Sciatic nerve (tissue), 2 donors: ENCODE data around the gene CEACAM8. TPM values are rescaled to one million over a fixed set of nuclear protein-coding genes. Genes with fewer than 3 reads are reported as not detected.
A peak's percentile ranks its signal among the peaks of the same experiment; 100 is the strongest.
"Not testable (repeated sequence)": the region's sequence is repeated elsewhere in the genome, so short reads cannot be mapped to it uniquely, and the experiment has no call there.

Experiments used
- ATAC-seq: fragments of 200-7000 bp; cut with Tn5 transposase; one replicate; pipeline ENCODE4 v1.9.1; 2020; ENCODE audit warnings: mild to moderate bottlenecking, moderate library complexity
- DNase-seq: peaks from one replicate; pipeline ENCODE4 v3.0.0-alpha.2; 2020; ENCODE audit warnings: low spot score
- intact Hi-C: fragments of 100-400 bp; cut with DNase I; formaldehyde crosslinking; loops from one replicate; pipeline ENCODE4 v1.14.2; 2022
- total RNA-seq: library from RNA; stranded (reverse); fragmentation: NEBNext Ultra II Directional; extraction: Animal tissue kit (Norgen Biotek cat#: 25700); gene quantifications from one replicate; pipeline ENCODE4 v1.2.1, GENCODE V29; 2021
- donor health status: DM: no; HTN: no; CAD: no.
- donor health status: DM: no; HTN: no; CAD: no.

CEACAM8 gene
- total RNA-seq, 1 donor from 2014 or later: 1.3 TPM

GRCh38 chr19:42550521-42550920 lies 44.2 kb downstream of the CEACAM8 start:
- intact Hi-C loops: not testable (repeated sequence)

GRCh38 chr19:42549067-42549466 lies 45.7 kb downstream of the CEACAM8 start:
- intact Hi-C loops, ATAC-seq: not testable (repeated sequence)
- peak; percentile 6 for DNase-seq

More at GRCh38 chr19:42550521-42550920, 44.2 kb downstream of the CEACAM8 start:
- not testable (repeated sequence) for DNase-seq, ATAC-seq

GRCh38 chr19:42548552-42548951 lies 46.2 kb downstream of the CEACAM8 start:
- no peak for ATAC-seq
- DNase-seq: no peak
- intact Hi-C loops: no loop called here

GRCh38 chr19:42547929-42548328 lies 46.8 kb downstream of the CEACAM8 start:
- ATAC-seq: no peak
- DNase-seq: peak; percentile 14
- intact Hi-C loops: no loop called here

- DNase-seq (peak; percentile 31), ATAC-seq (no peak)
- intact Hi-C loops: no loop called here
Observed at GRCh38 chr19:42546831-42547500, 47.8 kb downstream of the CEACAM8 start.

GRCh38 chr19:42544146-42544545 lies 50.6 kb downstream of the CEACAM8 start:
- intact Hi-C loops: no loop called here
- no peak for ATAC-seq

GRCh38 chr19:42542791-42543190 lies 51.9 kb downstream of the CEACAM8 start:
- no peak for ATAC-seq
- no peak for DNase-seq
- intact Hi-C loops: no loop called here

More at GRCh38 chr19:42544146-42544545, 50.6 kb downstream of the CEACAM8 start:
- DNase-seq: no peak

- DNase-seq: no peak
- ATAC-seq: no peak
- intact Hi-C loops: no loop called here
Observed at GRCh38 chr19:42540071-42540553, 54.6 kb downstream of the CEACAM8 start.

GRCh38 chr19:42538841-42539709 lies 55.6 kb downstream of the CEACAM8 start:
- no peak for DNase-seq

GRCh38 chr19:42535276-42535675 lies 59.4 kb downstream of the CEACAM8 start:
- ATAC-seq, intact Hi-C loops, DNase-seq: not testable (repeated sequence)

More at GRCh38 chr19:42538841-42539709, 55.6 kb downstream of the CEACAM8 start:
- intact Hi-C loops: no loop called here
- no peak for ATAC-seq

GRCh38 chr19:42534391-42534790 lies 60.3 kb downstream of the CEACAM8 start:
- ATAC-seq (no peak), DNase-seq (no peak)
- intact Hi-C loops: no loop called here

GRCh38 chr19:42532891-42533290 lies 61.8 kb downstream of the CEACAM8 start:
- DNase-seq: no peak
- intact Hi-C loops: no loop called here
- no peak for ATAC-seq

GRCh38 chr19:42531313-42531712 lies 63.4 kb downstream of the CEACAM8 start:
- intact Hi-C loops: no loop called here
- ATAC-seq (no peak), DNase-seq (no peak)

Other genes starting within 250 kb of the CEACAM8 start
- gene CNFN, start 204.6 kb downstream of the CEACAM8 start, total RNA-seq: 0.76 TPM
- 34.0 TPM for gene LIPE, start 167.5 kb downstream of the CEACAM8 start, total RNA-seq
- gene CXCL17, start 152.0 kb downstream of the CEACAM8 start, total RNA-seq: 0.31 TPM
- gene CEACAM1, start 66.4 kb downstream of the CEACAM8 start, total RNA-seq: 5.8 TPM
- gene PSG3, start 145.6 kb upstream of the CEACAM8 start, total RNA-seq: not detected
- gene PSG8, start 170.8 kb upstream of the CEACAM8 start, total RNA-seq: not detected